HG03521 (cell line): Measurements from ENCODE around the gene SCGB1D2.

ENCODE experiments used
- ATAC-seq: cut with Tn5 transposase; IDR thresholded peaks from one replicate; pipeline ENCODE4 v1.9.1; 2021; ENCODE audit warnings: mild to moderate bottlenecking, moderate library complexity; ENCODE audit not compliant: unreplicated experiment

Gene SCGB1D2

DNA sequence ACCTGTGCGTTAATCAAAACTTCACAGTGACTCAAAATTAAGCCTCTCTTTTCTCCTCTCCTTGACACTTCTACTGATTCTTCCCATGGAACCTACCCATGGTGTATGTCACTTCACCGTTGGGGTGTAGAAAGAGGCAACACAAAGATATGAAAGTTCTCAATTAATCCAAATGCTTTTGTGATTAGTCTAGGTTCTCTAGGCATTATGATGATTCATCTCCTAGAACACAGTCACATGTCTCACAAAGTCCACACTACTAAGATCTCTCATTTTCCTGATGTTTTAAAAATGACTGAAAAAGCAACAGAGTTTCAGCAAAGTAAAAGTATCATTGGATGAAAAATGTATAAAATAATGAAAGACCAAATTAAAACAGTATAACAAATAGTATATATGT is 14.2 kb downstream of the SCGB1D2 start:
- ATAC-seq, result no peak

DNA sequence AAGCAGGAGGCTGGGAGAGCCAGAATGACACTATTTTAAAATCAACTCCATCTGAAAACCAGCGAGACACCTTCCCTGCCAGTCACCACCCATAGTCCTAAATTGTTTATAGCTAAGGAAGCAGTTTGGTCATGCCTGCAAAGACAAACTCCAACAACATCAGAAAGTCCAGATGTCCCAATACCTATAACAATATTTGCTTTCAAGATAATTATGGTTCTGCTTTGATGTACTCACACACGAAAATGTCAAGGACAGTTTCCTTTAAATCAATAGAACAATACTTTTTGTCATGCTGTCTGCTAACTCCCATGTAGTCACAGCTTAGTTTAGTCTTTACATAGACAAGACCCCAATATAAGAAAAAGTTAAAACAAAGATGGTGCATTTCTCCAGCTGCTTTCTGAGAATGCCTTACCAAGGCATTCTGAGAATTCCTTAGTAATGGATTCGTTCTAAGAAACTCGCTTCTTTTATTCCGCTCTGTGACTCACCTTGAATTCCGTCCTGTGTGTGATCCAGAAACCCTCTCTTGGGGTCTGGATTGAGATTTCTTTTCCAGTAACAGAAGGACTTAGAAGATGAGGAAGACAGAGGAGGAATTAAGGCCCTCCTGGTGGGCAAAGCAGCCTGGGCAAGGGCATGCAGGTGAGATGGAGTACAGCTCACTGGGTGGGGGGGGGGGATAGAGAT is 18.4 kb downstream of the SCGB1D2 start:
- ATAC-seq, result no peak

GRCh38 chr11:62264004-62264403 is 22.0 kb downstream of the SCGB1D2 start:
- ATAC-seq, result no peak

- no peak for ATAC-seq
These were observed 24.5 kb downstream of the SCGB1D2 start for GRCh38 chr11:62266558-62266957.

DNA sequence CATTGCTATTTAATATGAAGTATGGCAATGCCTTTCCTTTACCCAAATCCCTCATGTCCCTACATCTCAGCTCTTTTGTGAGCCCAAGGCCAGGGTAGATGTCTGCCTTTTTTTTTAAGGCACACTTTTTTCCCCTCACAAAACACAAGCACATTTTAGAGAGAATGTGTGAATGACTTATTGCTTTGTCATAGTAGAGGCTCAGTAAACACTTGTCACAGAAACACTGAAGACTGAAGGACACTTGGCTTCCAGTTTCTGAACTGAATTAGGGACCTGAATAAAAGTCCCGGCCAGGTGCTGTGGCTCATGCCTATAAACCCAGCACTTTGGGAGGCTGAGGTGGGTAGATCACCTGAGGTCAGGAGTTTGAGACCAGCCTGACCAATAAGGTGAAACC is 25.0 kb downstream of the SCGB1D2 start:
- ATAC-seq, result no peak

DNA sequence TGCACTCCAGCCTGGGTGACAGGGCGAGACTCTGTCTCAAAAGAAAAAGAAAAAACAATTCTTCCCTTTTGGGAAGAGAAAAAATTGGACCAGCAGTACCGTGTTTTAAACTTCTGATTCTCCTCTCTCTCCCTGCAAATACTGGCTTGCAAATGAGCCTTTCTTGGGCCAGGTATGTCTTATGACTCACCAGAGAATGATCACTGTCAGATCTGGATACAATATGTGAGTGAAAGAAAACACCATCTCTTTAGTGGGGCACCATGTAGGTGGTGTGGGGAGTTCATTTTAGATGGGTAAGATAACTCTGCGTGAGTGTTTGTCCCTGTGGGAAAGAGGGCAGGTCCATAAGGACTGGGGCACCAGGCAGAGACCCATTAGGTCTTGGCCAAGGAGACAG is 25.5 kb downstream of the SCGB1D2 start:
- no peak for ATAC-seq

DNA sequence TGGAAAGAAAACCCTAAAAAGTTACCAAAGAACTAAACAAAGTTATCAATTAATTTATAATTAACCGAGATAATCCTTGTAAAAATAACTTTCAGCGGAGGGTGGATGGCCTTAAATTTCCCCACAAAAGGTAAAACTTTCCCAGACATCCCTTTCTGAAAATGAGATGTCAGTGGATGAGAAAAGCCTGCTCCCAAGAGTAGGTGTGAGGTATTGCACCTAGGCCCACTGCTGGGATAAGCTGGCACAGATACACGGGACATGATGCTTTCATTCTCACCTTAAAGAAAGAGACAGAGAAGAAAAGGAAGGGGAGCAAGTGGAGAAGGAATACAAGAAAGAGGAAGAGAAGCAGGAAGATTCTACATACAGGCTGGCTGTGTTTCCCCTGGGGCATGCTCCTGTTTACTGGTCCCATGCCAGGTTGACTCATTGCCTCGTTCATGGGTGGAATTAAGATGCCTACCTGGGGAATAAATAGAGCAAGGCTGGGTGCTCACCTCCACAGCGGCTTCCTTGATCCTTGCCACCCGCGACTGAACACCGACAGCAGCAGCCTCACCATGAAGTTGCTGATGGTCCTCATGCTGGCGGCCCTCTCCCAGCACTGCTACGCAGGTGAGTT is 27.7 kb downstream of the SCGB1D2 start, which contains the start of gene SCGB2A2:
TSS of gene SCGB2A2 (plus strand) at position 505 of the 625 bp plus-strand sequence. CDS start at position 564, 59 bp downstream.
- ATAC-seq, result no peak

- ATAC-seq, result no peak
These were observed 31.2 kb downstream of the SCGB1D2 start for GRCh38 chr11:62273284-62273683.

DNA sequence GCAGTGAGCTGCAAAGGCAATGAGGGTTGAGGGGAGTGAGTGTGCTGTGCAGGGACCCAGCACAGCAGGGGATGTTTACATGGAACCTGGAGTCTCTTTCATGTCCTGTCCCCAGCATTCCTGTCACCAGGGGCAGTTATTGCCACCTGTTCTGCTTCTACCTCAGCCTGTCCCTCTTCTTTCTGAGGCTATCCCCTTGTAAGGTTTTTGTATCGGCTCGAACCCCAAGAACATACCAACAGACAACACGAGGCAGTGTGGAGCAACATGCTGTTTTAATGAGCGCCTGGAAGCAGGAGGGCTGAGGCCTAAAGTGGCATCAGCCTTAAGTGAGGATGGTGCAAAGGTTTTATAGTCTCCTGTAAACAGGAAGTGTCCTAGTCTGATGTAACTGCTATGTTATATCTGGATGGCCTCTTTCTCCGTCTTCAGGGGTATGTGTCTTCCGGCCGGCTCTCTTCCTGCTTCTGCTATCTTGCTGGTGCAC is 31.8 kb downstream of the SCGB1D2 start:
- no peak for ATAC-seq

DNA sequence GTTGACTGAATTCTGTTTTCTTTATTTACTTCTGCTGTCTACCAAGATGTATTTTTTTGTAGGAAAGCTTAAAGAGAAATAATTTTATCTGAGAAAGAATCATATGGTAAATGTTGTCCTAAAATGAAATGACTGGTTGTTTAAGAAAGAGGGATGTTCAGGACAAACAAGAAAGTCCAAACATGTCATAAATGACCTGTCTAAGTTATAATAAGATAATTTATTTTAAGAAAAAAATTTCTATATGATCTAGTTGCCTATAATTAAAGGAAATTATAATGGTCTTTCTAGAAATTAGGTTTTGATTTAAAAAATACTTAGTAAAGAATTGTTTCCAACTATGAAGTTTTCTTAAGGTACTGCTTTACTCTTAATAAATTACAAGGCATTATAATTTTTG is 38.4 kb downstream of the SCGB1D2 start:
- no peak for ATAC-seq
